Endothelial cell (in vitro differentiated cells): Measurements from ENCODE around the gene RFT1. TPM values are rescaled to one million over a fixed set of nuclear protein-coding genes. Genes with fewer than 3 reads are reported as not detected.

Experiments used
- DNase-seq: peaks from one replicate; pipeline ENCODE4 v3.0.0; 2021; ENCODE audit warnings: low spot score
- H3K27ac Mint-ChIP-seq: one replicate; pipeline ENCODE4 v1.8.0; 2021; ENCODE audit warnings: mixed read lengths, inconsistent platforms; ENCODE audit not compliant: unreplicated experiment
- H3K27me3 Mint-ChIP-seq: one replicate; pipeline ENCODE4 v1.8.0; 2021; ENCODE audit warnings: mild to moderate bottlenecking, moderate library complexity, mixed read lengths, inconsistent platforms; ENCODE audit not compliant: unreplicated experiment
- H3K36me3 Mint-ChIP-seq: one replicate; pipeline ENCODE4 v1.8.0; 2021; ENCODE audit warnings: mild to moderate bottlenecking, low read depth, mixed read lengths, inconsistent platforms; ENCODE audit not compliant: unreplicated experiment
- H3K4me1 Mint-ChIP-seq: one replicate; pipeline ENCODE4 v1.8.0; 2021; ENCODE audit warnings: mild to moderate bottlenecking, mixed read lengths, inconsistent platforms; ENCODE audit not compliant: unreplicated experiment
- H3K4me3 Mint-ChIP-seq: one replicate; pipeline ENCODE4 v1.8.0; 2021; ENCODE audit warnings: mild to moderate bottlenecking, mixed read lengths, inconsistent platforms; ENCODE audit not compliant: unreplicated experiment
- H3K9me3 Mint-ChIP-seq: one replicate; pipeline ENCODE4 v1.8.0; 2021; ENCODE audit warnings: mixed read lengths, inconsistent platforms; ENCODE audit not compliant: unreplicated experiment
- CTCF ChIP-seq: fragments of 200-600 bp; sonication (generic); IDR thresholded peaks from one replicate; pipeline ENCODE4 v1.5.0; 2021; ENCODE audit warnings: antibody characterized with exemption; ENCODE audit not compliant: unreplicated experiment
- total RNA-seq: library from RNA; stranded (reverse); fragmentation: NEBNext Ultra II Directional; extraction: Animal tissue kit (Norgen Biotek cat#: 25700); gene quantifications from one replicate; pipeline ENCODE4 v1.2.1, GENCODE V29; 2021; ENCODE audit not compliant: unreplicated experiment

The RFT1 gene
- total RNA-seq, 1 donor from 2014 or later = 21.1 TPM

- peaks cover 19% of the 10 kb centered on the region for H3K36me3 Mint-ChIP-seq
- no peaks in the 10 kb centered on the region for H3K4me1 Mint-ChIP-seq
- no peak for DNase-seq
- peaks cover 2% of the 10 kb centered on the region for H3K27me3 Mint-ChIP-seq
- no peak for TF ChIP-seq CTCF
- no peak overlapping the region for H3K27ac Mint-ChIP-seq
- H3K4me3 Mint-ChIP-seq = no peak overlapping the region
- no peaks in the 10 kb centered on the region for H3K9me3 Mint-ChIP-seq
These were observed 27.6 kb downstream of the RFT1 start for GRCh38 chr3:53102601-53103147.

- Mint-ChIP-seq H3K9me3 (no peaks in the 10 kb centered on the region), H3K27me3 (peaks cover 2% of the 10 kb centered on the region), H3K36me3 (peaks cover 19% of the 10 kb centered on the region), H3K4me3 (no peak overlapping the region), H3K4me1 (no peaks in the 10 kb centered on the region), H3K27ac (no peak overlapping the region)
- no peak for DNase-seq
- no peak for TF ChIP-seq CTCF
These were observed 28.3 kb downstream of the RFT1 start for GRCh38 chr3:53101956-53102355.

GRCh38 chr3:53100818-53101466 is 29.3 kb downstream of the RFT1 start:
- H3K36me3 Mint-ChIP-seq = peaks cover 19% of the 10 kb centered on the region
- TF ChIP-seq CTCF = no peak

GRCh38 chr3:53097887-53098286 is 32.3 kb downstream of the RFT1 start:
- no peaks in the 10 kb centered on the region for H3K4me1 Mint-ChIP-seq
- H3K27ac Mint-ChIP-seq = peak overlapping the region; percentile 52
- H3K36me3 Mint-ChIP-seq = peaks cover 16% of the 10 kb centered on the region
- no peak overlapping the region for H3K4me3 Mint-ChIP-seq
- H3K27me3 Mint-ChIP-seq = peaks cover 2% of the 10 kb centered on the region
- no peaks in the 10 kb centered on the region for H3K9me3 Mint-ChIP-seq
- TF ChIP-seq CTCF = no peak
- DNase-seq = no peak

More at GRCh38 chr3:53100818-53101466, 29.3 kb downstream of the RFT1 start:
- Mint-ChIP-seq H3K4me3 (no peak overlapping the region), H3K9me3 (no peaks in the 10 kb centered on the region), H3K4me1 (no peaks in the 10 kb centered on the region), H3K27ac (no peak overlapping the region), H3K27me3 (peaks cover 2% of the 10 kb centered on the region)
- no peak for DNase-seq

GRCh38 chr3:53092942-53093341 is 37.3 kb downstream of the RFT1 start:
- Mint-ChIP-seq H3K36me3 (peaks cover 7% of the 10 kb centered on the region), H3K27ac (no peak overlapping the region), H3K27me3 (peaks cover 4% of the 10 kb centered on the region), H3K4me3 (no peak overlapping the region), H3K9me3 (no peaks in the 10 kb centered on the region), H3K4me1 (peaks cover 3% of the 10 kb centered on the region)
- no peak for DNase-seq
- TF ChIP-seq CTCF = no peak
